HEK293 (cell line): ENCODE data around the gene GRK3.

Source experiments
- CTCF ChIA-PET: fragments of 350-600 bp; formaldehyde crosslinking; extraction: SDS; loops from one replicate; lab custom pipeline; 2021; ENCODE audit warnings: antibody characterized with exemption; lab: Yijun Ruan, JAX
- POLR2A ChIA-PET: fragments of 300-600 bp; formaldehyde crosslinking; extraction: SDS; loops from one replicate; lab custom pipeline; 2020; ENCODE audit warnings: antibody characterized with exemption, inconsistent platforms; lab: Yijun Ruan, JAX
- H3K27ac ChIP-seq: fragments of 200-500 bp; sonication (Bioruptor generic); 2 replicates; pipeline ENCODE4 v1.5.1; 2014; ENCODE audit warnings: low read depth, low read length, control low read depth, inconsistent platforms; ENCODE audit errors: extremely low read depth
- H3K36me3 ChIP-seq, 2 experiments: fragments of 200-500 bp in 1 of 2; sonication (Bioruptor generic) in 1 of 2; 1 replicate in 1 of 2; 2 replicates in 1 of 2; pipeline ENCODE4 v1.5.1; 2014 to 2017; ENCODE audit warnings: inconsistent platforms in 2 of 2, low read length in 2 of 2; ENCODE audit not compliant: control insufficient read depth in 2 of 2, insufficient read depth in 1 of 2
- H3K4me1 ChIP-seq: fragments of 200-500 bp; sonication (Bioruptor generic); 2 replicates; pipeline ENCODE4 v1.5.1; 2014; ENCODE audit warnings: mild to moderate bottlenecking, low read length, inconsistent platforms; ENCODE audit not compliant: control insufficient read depth, insufficient read depth
- H3K4me3 ChIP-seq: 2 replicates; pipeline ENCODE4 v1.5.1; 2011; ENCODE audit warnings: low read depth, mild to moderate bottlenecking, control low read depth, low read length, moderate library complexity
- H3K9me3 ChIP-seq: fragments of 200-500 bp; sonication (Bioruptor generic); 2 replicates; pipeline ENCODE4 v1.5.1; 2014; ENCODE audit warnings: low read depth, low read length, inconsistent platforms; ENCODE audit not compliant: control insufficient read depth, insufficient read depth
- GFI1B ChIP-seq: fragments of 450-650 bp; formaldehyde crosslinking; IDR thresholded peaks from 2 replicates; pipeline ENCODE4 v1.5.1; 2016; ENCODE audit warnings: missing biosample characterization, missing genetic modification characterization
- GLIS2 ChIP-seq: fragments of 450-650 bp; formaldehyde crosslinking; IDR thresholded peaks from 2 replicates; pipeline ENCODE4 v1.5.1; 2016; ENCODE audit warnings: missing biosample characterization, missing genetic modification characterization
- IKZF3 ChIP-seq: fragments of 450-650 bp; IDR thresholded peaks from 2 replicates; pipeline ENCODE4 v1.5.0; 2018; ENCODE audit warnings: missing biosample characterization, mild to moderate bottlenecking, missing genetic modification characterization, moderate library complexity
- SCRT1 ChIP-seq: fragments of 450-650 bp; formaldehyde crosslinking; IDR thresholded peaks from 2 replicates; pipeline ENCODE4 v1.5.1; 2016; ENCODE audit warnings: missing biosample characterization, missing genetic modification characterization, borderline replicate concordance
- TRIM28 ChIP-seq: IDR thresholded peaks from 2 replicates; pipeline ENCODE4 v1.6.1; 2011; ENCODE audit warnings: low read length, control low read depth, borderline replicate concordance
- ZBTB17 ChIP-seq: fragments of 450-650 bp; formaldehyde crosslinking; IDR thresholded peaks from 2 replicates; pipeline ENCODE4 v1.5.1; 2016; ENCODE audit warnings: missing biosample characterization, missing genetic modification characterization
- ZBTB7A ChIP-seq: fragments of 450-650 bp; formaldehyde crosslinking; IDR thresholded peaks from 2 replicates; pipeline ENCODE4 v1.5.1; 2016; ENCODE audit warnings: low read depth, missing biosample characterization, missing genetic modification characterization
- ZFHX2 ChIP-seq: fragments of 450-650 bp; formaldehyde crosslinking; conservative IDR thresholded peaks from 2 replicates; pipeline ENCODE4 v1.5.1; 2016; ENCODE audit warnings: missing biosample characterization, missing genetic modification characterization
- ZNF10 ChIP-seq: fragments of 450-650 bp; formaldehyde crosslinking; IDR thresholded peaks from 2 replicates; pipeline ENCODE4 v1.5.1; 2017; ENCODE audit warnings: missing biosample characterization, missing genetic modification characterization
- ZNF114 ChIP-seq: fragments of 450-650 bp; formaldehyde crosslinking; IDR thresholded peaks from 2 replicates; pipeline ENCODE4 v1.5.0; 2017; ENCODE audit warnings: missing biosample characterization, missing genetic modification characterization
- ZNF146 ChIP-seq: fragments of 450-650 bp; formaldehyde crosslinking; IDR thresholded peaks from 2 replicates; pipeline ENCODE4 v1.5.1; 2016; ENCODE audit warnings: missing biosample characterization, missing genetic modification characterization
- ZNF16 ChIP-seq: fragments of 450-650 bp; formaldehyde crosslinking; IDR thresholded peaks from 2 replicates; pipeline ENCODE4 v1.5.1; 2016; ENCODE audit warnings: low read depth, missing biosample characterization, missing genetic modification characterization
- ZNF366 ChIP-seq: fragments of 450-650 bp; formaldehyde crosslinking; conservative IDR thresholded peaks from 2 replicates; pipeline ENCODE4 v1.5.1; 2016; ENCODE audit warnings: missing biosample characterization, missing genetic modification characterization
- ZNF501 ChIP-seq: fragments of 450-650 bp; formaldehyde crosslinking; IDR thresholded peaks from 2 replicates; pipeline ENCODE4 v1.5.1; 2016; ENCODE audit warnings: missing biosample characterization, missing genetic modification characterization
- ZNF530 ChIP-seq: fragments of 450-650 bp; formaldehyde crosslinking; IDR thresholded peaks from 2 replicates; pipeline ENCODE4 v1.5.1; 2016; ENCODE audit warnings: low read depth, missing biosample characterization, missing genetic modification characterization
- ZNF544 ChIP-seq: fragments of 450-650 bp; formaldehyde crosslinking; IDR thresholded peaks from 2 replicates; pipeline ENCODE4 v1.5.0; 2017; ENCODE audit warnings: missing biosample characterization, missing genetic modification characterization
- ZNF560 ChIP-seq: fragments of 450-650 bp; formaldehyde crosslinking; IDR thresholded peaks from 2 replicates; pipeline ENCODE4 v1.5.1; 2017; ENCODE audit warnings: missing biosample characterization, missing genetic modification characterization, borderline replicate concordance
- ZNF610 ChIP-seq: fragments of 450-650 bp; formaldehyde crosslinking; IDR thresholded peaks from 2 replicates; pipeline ENCODE4 v1.5.1; 2016; ENCODE audit warnings: missing biosample characterization, missing genetic modification characterization, borderline replicate concordance
- ZNF701 ChIP-seq: fragments of 450-650 bp; formaldehyde crosslinking; IDR thresholded peaks from 2 replicates; pipeline ENCODE4 v1.5.1; 2016; ENCODE audit warnings: missing biosample characterization, missing genetic modification characterization
- ZNF843 ChIP-seq: fragments of 450-650 bp; formaldehyde crosslinking; IDR thresholded peaks from 2 replicates; pipeline ENCODE4 v1.5.1; 2016; ENCODE audit warnings: missing biosample characterization, missing genetic modification characterization
- TF ChIP-seq, protein P1 (sequence below): fragments of 450-650 bp; formaldehyde crosslinking; IDR thresholded peaks from 2 replicates; pipeline ENCODE4 v1.5.1; 2016; ENCODE audit warnings: missing biosample characterization, missing genetic modification characterization
- TF ChIP-seq, protein P2 (sequence below): fragments of 450-650 bp; IDR thresholded peaks from 2 replicates; pipeline ENCODE4 v1.5.1; 2018; ENCODE audit warnings: missing biosample characterization, mild to moderate bottlenecking, missing genetic modification characterization
- TF ChIP-seq, protein P3 (sequence below): fragments of 450-650 bp; formaldehyde crosslinking; IDR thresholded peaks from 2 replicates; pipeline ENCODE4 v1.5.1; 2017; ENCODE audit warnings: missing biosample characterization, missing genetic modification characterization
- TF ChIP-seq, protein P4 (sequence below): fragments of 450-650 bp; formaldehyde crosslinking; IDR thresholded peaks from 2 replicates; pipeline ENCODE4 v1.5.1; 2017; ENCODE audit warnings: missing biosample characterization, missing genetic modification characterization
- TF ChIP-seq, protein P5 (sequence below): fragments of 450-650 bp; formaldehyde crosslinking; IDR thresholded peaks from 2 replicates; pipeline ENCODE4 v1.5.1; 2016; ENCODE audit warnings: missing biosample characterization, missing genetic modification characterization

The GRK3 gene

DNA sequence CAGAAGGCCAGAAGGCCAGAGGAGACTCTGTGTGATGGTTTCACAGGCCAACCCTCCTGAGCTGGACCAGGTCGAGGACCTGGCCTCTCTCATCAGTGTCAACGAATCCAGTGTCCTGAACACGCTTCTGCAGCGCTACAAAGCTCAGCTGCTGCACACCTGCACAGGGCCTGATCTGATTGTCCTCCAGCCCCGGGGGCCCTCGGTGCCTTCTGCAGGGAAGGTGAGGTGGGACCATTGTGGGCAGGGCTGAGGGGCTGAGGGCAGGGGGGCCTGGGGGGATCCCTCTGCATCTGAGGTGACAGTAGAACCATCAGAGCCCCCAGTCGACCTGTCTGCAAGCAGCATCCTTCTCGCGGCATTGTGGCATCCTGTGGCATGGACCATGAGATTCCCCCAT lies 207.8 kb downstream of the GRK3 start:
- CTCF ChIA-PET = interaction anchor here (0.6 to 4.6 kb wide), 36 partner anchors 9 to 594 kb away, joined by 3 to 56 read pairs (median 4); partner anchors contain the start of gene MYO18B
- Histone ChIP-seq H3K36me3 (no peaks in the 10 kb centered on the region), H3K4me3 (no peak overlapping the region), H3K9me3 (no peaks in the 10 kb centered on the region), H3K4me1 (no peaks in the 10 kb centered on the region), H3K27ac (no peak overlapping the region)
- TF ChIP-seq ZNF843 = no peak
- no peak for TF ChIP-seq ZBTB17 (tag by site-specific recombination)
- no peak for TF ChIP-seq ZBTB7A (tag by site-specific recombination)
- TF ChIP-seq, protein P1, sequence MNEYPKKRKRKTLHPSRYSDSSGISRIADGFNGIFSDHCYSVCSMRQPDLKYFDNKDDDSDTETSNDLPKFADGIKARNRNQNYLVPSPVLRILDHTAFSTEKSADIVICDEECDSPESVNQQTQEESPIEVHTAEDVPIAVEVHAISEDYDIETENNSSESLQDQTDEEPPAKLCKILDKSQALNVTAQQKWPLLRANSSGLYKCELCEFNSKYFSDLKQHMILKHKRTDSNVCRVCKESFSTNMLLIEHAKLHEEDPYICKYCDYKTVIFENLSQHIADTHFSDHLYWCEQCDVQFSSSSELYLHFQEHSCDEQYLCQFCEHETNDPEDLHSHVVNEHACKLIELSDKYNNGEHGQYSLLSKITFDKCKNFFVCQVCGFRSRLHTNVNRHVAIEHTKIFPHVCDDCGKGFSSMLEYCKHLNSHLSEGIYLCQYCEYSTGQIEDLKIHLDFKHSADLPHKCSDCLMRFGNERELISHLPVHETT (tag by site-specific recombination) = no peak
- no peak for TF ChIP-seq ZNF544
- no peak for TF ChIP-seq ZNF366 (tag by site-specific recombination)
- TF ChIP-seq, protein P2, sequence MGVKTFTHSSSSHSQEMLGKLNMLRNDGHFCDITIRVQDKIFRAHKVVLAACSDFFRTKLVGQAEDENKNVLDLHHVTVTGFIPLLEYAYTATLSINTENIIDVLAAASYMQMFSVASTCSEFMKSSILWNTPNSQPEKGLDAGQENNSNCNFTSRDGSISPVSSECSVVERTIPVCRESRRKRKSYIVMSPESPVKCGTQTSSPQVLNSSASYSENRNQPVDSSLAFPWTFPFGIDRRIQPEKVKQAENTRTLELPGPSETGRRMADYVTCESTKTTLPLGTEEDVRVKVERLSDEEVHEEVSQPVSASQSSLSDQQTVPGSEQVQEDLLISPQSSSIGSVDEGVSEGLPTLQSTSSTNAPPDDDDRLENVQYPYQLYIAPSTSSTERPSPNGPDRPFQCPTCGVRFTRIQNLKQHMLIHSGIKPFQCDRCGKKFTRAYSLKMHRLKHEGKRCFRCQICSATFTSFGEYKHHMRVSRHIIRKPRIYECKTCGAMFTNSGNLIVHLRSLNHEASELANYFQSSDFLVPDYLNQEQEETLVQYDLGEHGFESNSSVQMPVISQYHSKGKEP (tag by site-specific recombination) = no peak
- TF ChIP-seq, protein P3, sequence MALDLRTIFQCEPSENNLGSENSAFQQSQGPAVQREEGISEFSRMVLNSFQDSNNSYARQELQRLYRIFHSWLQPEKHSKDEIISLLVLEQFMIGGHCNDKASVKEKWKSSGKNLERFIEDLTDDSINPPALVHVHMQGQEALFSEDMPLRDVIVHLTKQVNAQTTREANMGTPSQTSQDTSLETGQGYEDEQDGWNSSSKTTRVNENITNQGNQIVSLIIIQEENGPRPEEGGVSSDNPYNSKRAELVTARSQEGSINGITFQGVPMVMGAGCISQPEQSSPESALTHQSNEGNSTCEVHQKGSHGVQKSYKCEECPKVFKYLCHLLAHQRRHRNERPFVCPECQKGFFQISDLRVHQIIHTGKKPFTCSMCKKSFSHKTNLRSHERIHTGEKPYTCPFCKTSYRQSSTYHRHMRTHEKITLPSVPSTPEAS (tag by site-specific recombination) = no peak
- TF ChIP-seq IKZF3 (tag by site-specific recombination) = no peak
- POLR2A ChIA-PET = interaction anchor here (0.6 kb wide), 1 partner anchor 9 kb away, joined by 10 read pairs; no protein-coding TSS in a partner anchor

DNA sequence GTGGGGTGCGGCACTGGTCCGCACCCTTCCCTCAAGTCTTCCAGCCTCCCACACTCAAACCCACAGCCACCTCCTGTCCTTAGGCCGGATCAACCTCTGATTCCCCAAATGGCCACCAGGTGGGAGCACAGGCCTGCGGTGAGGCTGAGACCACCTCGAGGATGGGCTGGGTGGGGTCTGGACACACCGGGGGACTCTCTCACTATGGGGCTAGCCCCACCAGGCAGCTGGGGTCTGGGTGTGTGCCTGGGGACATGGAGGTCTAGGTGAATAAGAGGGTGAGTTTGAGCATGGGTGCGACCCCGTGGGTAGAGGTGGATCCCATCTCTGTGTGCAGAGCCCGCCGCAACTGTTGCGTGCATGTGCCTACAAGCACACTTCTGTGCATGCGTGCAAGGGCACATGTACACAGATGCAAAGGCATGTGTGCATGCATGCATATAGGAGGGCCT lies 210.1 kb downstream of the GRK3 start:
- Histone ChIP-seq H3K27ac (no peak overlapping the region), H3K4me3 (no peak overlapping the region), H3K9me3 (no peaks in the 10 kb centered on the region), H3K36me3 (no peaks in the 10 kb centered on the region), H3K4me1 (no peaks in the 10 kb centered on the region)
- CTCF ChIA-PET = interaction anchor here (0.5 to 4.6 kb wide), 13 partner anchors 22 to 592 kb away, joined by 3 to 56 read pairs (median 4); no protein-coding TSS in a partner anchor
- POLR2A ChIA-PET = no interaction called here
- no peak for TF ChIP-seq GFI1B (tag by site-specific recombination)
- no peak for TF ChIP-seq TRIM28
- TF ChIP-seq, protein P1 (tag by site-specific recombination) = no peak
- no peak for TF ChIP-seq ZNF530 (tag by site-specific recombination)
- TF ChIP-seq, protein P4, sequence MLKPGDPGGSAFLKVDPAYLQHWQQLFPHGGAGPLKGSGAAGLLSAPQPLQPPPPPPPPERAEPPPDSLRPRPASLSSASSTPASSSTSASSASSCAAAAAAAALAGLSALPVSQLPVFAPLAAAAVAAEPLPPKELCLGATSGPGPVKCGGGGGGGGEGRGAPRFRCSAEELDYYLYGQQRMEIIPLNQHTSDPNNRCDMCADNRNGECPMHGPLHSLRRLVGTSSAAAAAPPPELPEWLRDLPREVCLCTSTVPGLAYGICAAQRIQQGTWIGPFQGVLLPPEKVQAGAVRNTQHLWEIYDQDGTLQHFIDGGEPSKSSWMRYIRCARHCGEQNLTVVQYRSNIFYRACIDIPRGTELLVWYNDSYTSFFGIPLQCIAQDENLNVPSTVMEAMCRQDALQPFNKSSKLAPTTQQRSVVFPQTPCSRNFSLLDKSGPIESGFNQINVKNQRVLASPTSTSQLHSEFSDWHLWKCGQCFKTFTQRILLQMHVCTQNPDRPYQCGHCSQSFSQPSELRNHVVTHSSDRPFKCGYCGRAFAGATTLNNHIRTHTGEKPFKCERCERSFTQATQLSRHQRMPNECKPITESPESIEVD (tag by site-specific recombination) = no peak
- TF ChIP-seq GLIS2 (tag by site-specific recombination) = peak; percentile 17; the same call in 1 of the 2 replicates
- no peak for TF ChIP-seq ZNF114 (tag by site-specific recombination)
- TF ChIP-seq ZNF16 (tag by site-specific recombination) = no peak
- TF ChIP-seq ZNF501 (tag by site-specific recombination) = no peak
- TF ChIP-seq ZNF701 (tag by site-specific recombination) = no peak
- no peak for TF ChIP-seq ZNF560
- no peak for TF ChIP-seq SCRT1
- TF ChIP-seq ZNF610 (tag by site-specific recombination) = no peak
- TF ChIP-seq ZFHX2 (tag by site-specific recombination) = 0 out of 2 replicates have a peak, but pooled peaks have one; percentile 27
- TF ChIP-seq, protein P5, sequence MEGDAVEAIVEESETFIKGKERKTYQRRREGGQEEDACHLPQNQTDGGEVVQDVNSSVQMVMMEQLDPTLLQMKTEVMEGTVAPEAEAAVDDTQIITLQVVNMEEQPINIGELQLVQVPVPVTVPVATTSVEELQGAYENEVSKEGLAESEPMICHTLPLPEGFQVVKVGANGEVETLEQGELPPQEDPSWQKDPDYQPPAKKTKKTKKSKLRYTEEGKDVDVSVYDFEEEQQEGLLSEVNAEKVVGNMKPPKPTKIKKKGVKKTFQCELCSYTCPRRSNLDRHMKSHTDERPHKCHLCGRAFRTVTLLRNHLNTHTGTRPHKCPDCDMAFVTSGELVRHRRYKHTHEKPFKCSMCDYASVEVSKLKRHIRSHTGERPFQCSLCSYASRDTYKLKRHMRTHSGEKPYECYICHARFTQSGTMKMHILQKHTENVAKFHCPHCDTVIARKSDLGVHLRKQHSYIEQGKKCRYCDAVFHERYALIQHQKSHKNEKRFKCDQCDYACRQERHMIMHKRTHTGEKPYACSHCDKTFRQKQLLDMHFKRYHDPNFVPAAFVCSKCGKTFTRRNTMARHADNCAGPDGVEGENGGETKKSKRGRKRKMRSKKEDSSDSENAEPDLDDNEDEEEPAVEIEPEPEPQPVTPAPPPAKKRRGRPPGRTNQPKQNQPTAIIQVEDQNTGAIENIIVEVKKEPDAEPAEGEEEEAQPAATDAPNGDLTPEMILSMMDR = peak; percentile 57
- no peak for TF ChIP-seq ZNF146 (tag by site-specific recombination)
- no peak for TF ChIP-seq ZNF10
